Right forelimb (tissue), 1 donor: ENCODE measurements around the gene C19orf67.

ENCODE experiments used
- DNase-seq: peaks from one replicate; pipeline ENCODE4 v3.0.0-alpha.2; 2018

Gene C19orf67

GRCh38 chr19:14107581-14108461, 22.2 kb upstream of the C19orf67 start:
- no peak for DNase-seq

GRCh38 chr19:14106840-14107239, 21.3 kb upstream of the C19orf67 start:
- no peak for DNase-seq

- no peak for DNase-seq
Measured at GRCh38 chr19:14105680-14106079, 20.1 kb upstream of the C19orf67 start.

- no peak for DNase-seq
Measured at GRCh38 chr19:14103310-14103709, 17.7 kb upstream of the C19orf67 start.

- DNase-seq = no peak
Measured at GRCh38 chr19:14102756-14103155, 17.2 kb upstream of the C19orf67 start.

GRCh38 chr19:14102102-14102696, 16.6 kb upstream of the C19orf67 start:
- DNase-seq = no peak

GRCh38 chr19:14101003-14101545, 15.5 kb upstream of the C19orf67 start:
- no peak for DNase-seq

- no peak for DNase-seq
Measured at GRCh38 chr19:14097532-14098151, 12.1 kb upstream of the C19orf67 start.

- no peak for DNase-seq
Measured at GRCh38 chr19:14096272-14096992, 10.8 kb upstream of the C19orf67 start.

- no peak for DNase-seq
Measured at GRCh38 chr19:14094854-14095253, 9.3 kb upstream of the C19orf67 start.

GRCh38 chr19:14093117-14093823, 7.7 kb upstream of the C19orf67 start:
- no peak for DNase-seq

- DNase-seq = peak; percentile 63
Measured at GRCh38 chr19:14091813-14092462, 6.4 kb upstream of the C19orf67 start.

- no peak for DNase-seq
Measured at GRCh38 chr19:14091081-14091812, 5.7 kb upstream of the C19orf67 start.

GRCh38 chr19:14090509-14091080, 5.0 kb upstream of the C19orf67 start, which contains the start of gene SAMD1:
SAMD1 (minus strand) TSS chr19:14090751.
- DNase-seq = peak; percentile 94

GRCh38 chr19:14089662-14090508, 4.3 kb upstream of the C19orf67 start:
- peak; percentile 65 for DNase-seq

- DNase-seq = no peak
Measured at GRCh38 chr19:14089412-14089661, 3.8 kb upstream of the C19orf67 start.

GRCh38 chr19:14088634-14089411, 3.2 kb upstream of the C19orf67 start:
- no peak for DNase-seq

- DNase-seq = no peak
Measured at GRCh38 chr19:14086098-14086497, 515 bp upstream of the C19orf67 start.

GRCh38 chr19:14082675-14082960, 3.0 kb downstream of the C19orf67 start:
- no peak for DNase-seq
